HG02798 (cell line): ENCODE results near the gene SHD.
"Not testable (repeated sequence)": the region's sequence is repeated elsewhere in the genome, so short reads cannot be mapped to it uniquely, and the experiment has no call there.

Experiments used
- ATAC-seq: cut with Tn5 transposase; IDR thresholded peaks from one replicate; pipeline ENCODE4 v1.9.1; 2021; ENCODE audit warnings: mild to moderate bottlenecking; ENCODE audit not compliant: unreplicated experiment, poor library complexity

SHD gene

DNA sequence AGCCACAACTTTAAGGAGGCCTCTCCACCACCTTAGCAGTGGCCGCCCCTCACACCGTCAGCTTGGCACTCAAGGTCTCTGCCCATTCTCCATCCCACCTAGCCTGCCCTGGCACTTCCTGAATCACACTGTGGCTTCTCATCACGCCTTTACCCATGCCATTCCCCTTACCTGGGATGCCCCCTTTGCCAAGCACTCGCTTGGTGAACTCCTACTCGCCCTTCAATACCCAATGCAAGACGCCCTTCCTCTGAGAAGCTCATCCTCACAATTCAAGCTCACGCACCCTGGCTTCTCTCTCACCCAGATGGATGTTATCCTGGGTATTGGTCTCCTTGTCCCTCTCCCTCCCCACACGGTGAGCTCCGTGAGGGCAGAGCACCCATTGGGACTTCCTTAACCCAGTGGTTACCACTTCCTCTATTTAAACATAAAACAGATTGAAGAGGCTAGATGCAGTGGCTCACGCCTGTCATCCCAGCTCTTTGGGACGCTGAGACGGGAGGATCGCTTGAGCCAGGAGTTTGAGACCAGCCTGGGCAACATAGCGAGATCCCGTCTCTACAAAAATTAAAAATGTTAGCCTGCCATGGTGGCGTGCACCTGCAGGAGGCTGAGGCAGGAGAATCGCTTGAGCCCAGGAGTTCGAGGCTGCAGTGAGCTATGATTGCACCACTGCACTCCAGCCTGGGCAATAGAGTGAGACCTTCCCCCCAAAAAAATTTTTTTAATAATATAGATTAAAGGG, 12.6 kb upstream of the SHD start:
- ATAC-seq = no peak

GRCh38 chr19:4267101-4267900, 11.8 kb upstream of the SHD start:
- ATAC-seq = no peak

- no peak for ATAC-seq
Measured at GRCh38 chr19:4267901-4268815, 10.9 kb upstream of the SHD start.

DNA sequence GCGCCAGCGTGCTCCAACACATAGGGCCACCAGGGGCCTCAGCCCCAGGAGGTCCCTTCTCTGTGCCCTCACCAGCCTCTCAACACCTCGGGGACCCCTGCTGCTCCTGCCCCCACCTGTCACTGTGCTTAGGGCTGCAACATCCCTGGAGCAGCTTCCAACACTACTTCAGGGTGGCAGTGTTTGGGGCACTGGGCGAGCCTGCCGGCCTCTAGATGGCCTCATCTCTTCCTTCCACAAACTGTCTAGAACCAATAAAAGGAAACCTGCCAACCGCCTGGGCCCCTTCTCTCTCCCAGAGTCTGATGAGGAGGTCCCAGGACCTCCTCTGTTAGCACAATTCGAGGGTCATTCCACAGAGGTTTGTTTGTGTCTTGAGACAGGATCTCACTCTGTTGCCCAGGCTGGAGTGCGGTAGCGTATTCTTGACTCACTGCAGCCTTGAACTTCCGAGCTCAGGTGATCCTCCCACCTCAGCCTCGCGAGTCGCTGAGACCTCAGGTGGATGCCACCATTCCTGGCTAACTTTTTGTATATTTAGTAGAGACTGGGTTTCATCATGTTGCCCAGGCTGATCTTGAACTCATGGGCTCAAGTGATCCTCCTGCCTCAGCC, 10.1 kb upstream of the SHD start:
- ATAC-seq = no peak

DNA sequence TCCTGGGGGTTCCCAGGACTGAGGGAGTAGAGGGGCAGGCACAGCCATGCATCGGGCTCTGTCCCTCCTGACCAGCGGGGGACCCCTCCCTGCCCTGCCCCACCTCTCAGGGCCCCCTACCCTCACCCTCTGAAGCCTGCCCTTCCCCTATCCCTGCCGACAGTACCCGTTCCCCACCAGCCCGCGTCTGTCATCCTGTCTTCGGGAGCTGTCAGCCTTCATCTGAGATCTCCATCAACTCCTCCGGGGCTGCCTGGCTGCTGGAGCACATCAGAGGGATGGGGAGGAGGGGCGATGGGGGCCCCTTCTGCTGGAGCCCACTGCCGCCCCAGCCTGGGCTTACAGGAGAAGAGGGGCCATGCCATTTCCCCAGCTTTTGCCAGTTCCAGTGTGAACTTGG, 6.2 kb upstream of the SHD start:
- ATAC-seq = no peak

- not testable (repeated sequence) for ATAC-seq
Measured at GRCh38 chr19:4274321-4274686, 4.8 kb upstream of the SHD start.

DNA sequence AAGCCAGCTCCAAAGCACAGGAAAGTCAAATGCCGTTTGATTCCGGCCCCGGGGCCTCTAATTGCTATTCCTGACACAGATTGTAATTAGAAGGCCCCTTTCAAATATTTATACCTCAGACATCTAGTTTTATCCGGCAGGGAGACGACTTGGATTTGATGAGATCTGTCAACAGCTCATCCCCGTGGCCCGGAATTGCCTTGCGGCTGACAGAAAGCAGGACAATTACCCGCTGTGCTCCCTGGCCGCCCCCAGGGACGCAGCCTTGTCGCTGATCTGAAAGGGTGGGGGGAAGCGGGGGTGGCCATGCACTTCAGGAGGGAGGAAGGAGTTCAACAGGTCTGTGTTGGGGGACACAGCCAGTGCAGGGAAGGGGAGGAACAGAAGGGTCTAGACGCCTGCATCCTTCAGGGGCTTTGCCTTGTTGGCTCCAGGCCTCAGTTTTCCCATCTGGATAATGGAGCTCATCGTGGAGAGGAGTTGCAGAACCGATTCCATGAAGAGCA, 1.8 kb upstream of the SHD start:
- no peak for ATAC-seq

- no peak for ATAC-seq
Measured at GRCh38 chr19:4278010-4278409, 1.1 kb upstream of the SHD start.

- ATAC-seq = no peak
Measured at GRCh38 chr19:4279267-4279529, 132 bp downstream of the SHD start.

GRCh38 chr19:4279530-4280422, 710 bp downstream of the SHD start:
- ATAC-seq = no peak

- no peak for ATAC-seq
Measured at GRCh38 chr19:4284176-4284958, 5.3 kb downstream of the SHD start.

- ATAC-seq = no peak
Measured at GRCh38 chr19:4284974-4285373, 5.9 kb downstream of the SHD start.

DNA sequence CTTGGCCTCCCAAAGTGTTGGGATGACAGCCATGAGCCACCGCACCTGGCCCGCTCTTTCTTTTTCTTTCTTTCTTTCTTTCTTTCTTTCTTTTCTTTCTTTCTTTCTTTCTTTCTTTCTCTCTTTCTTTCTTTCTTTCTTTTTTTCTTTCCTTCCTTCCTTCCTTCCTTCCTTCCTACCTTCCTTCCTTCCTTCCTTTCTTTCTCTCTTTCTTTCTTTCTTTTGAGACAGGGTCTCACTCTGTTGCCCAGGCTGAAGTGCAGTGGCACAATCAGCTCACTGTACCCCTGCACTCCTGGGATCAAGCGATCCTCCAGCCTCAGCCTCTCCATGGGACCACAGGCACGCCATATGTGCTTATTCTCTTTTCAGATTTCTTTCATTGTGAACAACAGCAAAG, 7.1 kb downstream of the SHD start:
- not testable (repeated sequence) for ATAC-seq

DNA sequence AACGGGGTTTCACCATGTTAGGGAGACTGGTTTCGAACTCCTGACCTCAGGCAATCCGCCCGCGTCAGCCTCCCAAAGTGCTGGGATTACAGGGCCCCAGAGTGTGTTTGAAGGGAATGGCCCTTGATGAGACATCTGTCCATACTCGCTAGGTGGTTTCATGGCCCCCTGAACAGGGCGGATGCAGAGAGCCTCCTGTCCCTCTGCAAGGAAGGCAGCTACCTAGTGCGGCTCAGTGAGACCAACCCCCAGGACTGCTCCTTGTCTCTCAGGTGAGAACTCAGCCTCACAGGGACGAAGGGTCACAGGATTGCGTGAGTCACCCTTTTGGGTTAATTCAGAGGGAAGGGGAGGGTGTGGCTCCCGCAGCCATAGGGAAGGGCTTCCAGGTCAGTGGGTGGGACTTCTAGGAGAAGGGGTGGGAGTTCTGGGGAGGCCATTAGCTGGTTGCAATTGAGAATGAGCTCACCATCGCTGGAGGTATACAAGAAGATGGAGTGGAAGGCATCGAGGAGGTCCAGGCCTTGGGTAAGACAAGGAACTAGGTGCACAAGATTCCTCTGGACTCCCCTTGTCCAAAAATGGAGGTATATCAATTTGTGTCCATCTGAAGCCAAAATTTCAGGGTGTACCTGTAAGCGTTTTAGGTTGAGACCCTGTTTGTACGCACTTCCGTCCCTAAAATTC, 9.2 kb downstream of the SHD start:
- ATAC-seq = no peak

DNA sequence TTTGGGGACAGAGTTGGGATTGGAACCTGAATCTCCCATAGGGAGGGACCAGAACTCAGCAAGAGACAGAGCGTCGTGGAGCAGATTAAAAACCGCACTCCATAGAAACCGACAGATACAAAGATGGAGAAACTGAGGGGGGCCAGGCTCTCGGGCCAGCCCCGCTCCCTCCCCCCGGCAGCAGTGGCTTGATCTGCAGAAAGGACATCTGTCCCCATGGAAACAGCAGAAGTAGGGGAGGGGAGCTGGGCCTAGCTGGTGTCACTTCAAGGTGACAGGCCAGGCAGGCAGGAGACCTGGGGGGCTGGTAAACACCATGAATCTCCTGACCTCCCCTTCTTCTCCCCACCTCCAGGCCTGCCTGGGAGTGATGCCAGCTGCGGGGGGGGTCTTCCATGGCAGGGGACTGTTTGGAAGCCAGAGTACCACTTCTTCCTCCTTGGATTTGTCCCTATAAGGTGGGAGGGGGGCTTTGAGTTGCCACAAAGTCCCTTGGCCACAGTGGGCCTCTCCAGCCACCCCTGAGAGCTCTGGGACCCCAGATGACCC, 12.2 kb downstream of the SHD start:
- ATAC-seq = no peak

DNA sequence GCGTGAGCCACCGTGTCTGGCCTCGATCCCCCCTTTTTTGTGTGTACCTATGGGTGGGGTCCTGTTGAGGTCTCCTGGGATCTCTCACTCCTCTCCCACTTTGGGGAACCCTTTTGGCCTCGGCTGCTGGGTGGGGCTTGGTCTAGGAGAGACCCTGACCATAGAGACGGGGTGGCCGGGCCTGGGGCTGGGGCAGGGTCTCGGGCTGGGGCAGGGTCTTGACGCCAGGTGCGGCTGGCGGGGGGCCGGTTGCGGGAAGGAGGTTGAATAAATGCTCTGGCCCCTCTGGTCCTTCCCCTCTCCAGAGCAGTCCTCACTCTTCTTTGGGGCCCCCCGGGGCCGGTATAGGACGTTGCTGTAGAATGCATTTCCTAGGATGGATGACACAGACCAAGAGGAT, 13.4 kb downstream of the SHD start:
- ATAC-seq = no peak

- no peak for ATAC-seq
Measured at GRCh38 chr19:4294389-4294788, 15.3 kb downstream of the SHD start.
